Measurements from ENCODE around the gene ADAM12. TPM values are rescaled to one million over a fixed set of nuclear protein-coding genes. Genes with fewer than 3 reads are reported as not detected.

The ADAM12 gene
- total RNA-seq, 4 donors from 2014 or later = 0.19 to 2.6 (median 1.5) TPM

DNA sequence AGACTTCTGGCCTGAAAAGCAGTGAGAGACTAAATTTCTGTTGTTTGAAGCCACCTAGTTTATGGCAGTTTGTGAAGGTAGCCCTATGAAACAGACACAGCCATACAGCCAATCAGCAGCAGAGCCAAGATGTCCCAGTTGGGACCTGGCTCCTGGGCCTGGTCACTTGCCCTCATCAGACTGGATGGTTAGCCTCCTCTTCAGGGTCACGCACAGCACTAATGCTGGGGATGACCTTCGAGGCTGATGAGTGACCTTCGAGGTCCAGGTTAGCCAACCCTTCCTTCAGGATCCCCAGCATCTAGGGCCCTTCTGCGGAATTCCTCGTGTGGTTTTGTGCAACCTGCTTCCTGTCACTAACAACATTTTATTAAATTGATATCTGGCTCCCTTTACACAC lies 262.3 kb downstream of the ADAM12 start:
- TF ChIP-seq, protein P1, sequence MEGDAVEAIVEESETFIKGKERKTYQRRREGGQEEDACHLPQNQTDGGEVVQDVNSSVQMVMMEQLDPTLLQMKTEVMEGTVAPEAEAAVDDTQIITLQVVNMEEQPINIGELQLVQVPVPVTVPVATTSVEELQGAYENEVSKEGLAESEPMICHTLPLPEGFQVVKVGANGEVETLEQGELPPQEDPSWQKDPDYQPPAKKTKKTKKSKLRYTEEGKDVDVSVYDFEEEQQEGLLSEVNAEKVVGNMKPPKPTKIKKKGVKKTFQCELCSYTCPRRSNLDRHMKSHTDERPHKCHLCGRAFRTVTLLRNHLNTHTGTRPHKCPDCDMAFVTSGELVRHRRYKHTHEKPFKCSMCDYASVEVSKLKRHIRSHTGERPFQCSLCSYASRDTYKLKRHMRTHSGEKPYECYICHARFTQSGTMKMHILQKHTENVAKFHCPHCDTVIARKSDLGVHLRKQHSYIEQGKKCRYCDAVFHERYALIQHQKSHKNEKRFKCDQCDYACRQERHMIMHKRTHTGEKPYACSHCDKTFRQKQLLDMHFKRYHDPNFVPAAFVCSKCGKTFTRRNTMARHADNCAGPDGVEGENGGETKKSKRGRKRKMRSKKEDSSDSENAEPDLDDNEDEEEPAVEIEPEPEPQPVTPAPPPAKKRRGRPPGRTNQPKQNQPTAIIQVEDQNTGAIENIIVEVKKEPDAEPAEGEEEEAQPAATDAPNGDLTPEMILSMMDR (IDR thresholded peaks at IDR 0.05) = no peak
- no peak for TF ChIP-seq POLR2A (IDR thresholded peaks at IDR 0.05)
- H3K27ac ChIP-seq = no peak overlapping the region
- no peak overlapping the region for H3K4me3 ChIP-seq
- no peaks in the 10 kb centered on the region for H3K36me3 ChIP-seq
- H3K4me1 ChIP-seq = peaks cover 3% of the 10 kb centered on the region
- no peaks in the 10 kb centered on the region for H3K27me3 ChIP-seq
- no peak for DNase-seq (ENCODE audit: low spot score in 2 of 2)
- WGBS = 91% methylated on average over 4 of the region's 5 CpGs
- H3K9me3 ChIP-seq = no peaks in the 10 kb centered on the region

DNA sequence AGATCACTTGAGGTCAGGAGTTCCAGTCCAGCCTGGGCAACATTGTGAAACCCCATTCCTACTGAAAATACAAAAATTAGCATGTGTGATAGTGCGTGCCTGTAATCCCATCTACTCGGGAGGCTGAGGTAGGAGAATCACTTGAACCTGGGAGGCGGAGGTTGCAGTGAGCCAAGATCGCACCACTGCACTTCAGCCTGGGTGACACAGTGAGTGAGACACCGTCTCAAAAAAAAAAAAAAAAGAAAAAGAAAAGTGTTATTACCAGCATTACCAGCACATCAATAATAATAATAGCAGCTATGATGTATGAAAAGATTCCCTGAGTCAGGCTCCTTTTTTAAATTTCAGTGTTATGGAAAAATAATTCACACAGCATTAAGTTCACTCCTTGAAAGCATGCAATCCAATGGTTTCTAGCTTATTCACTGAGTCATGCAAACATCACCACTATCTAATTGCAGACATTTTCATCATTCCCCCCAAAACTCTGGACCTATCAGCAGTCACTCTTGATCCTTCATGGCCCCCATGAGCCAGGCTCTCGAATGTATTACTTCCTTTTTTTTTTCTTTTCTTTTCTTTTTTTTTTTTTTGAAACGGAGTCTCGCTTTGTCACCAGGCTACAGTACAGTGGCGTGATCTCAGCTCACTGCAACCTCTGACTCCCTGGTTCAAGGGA lies 263.5 kb downstream of the ADAM12 start:
- no peaks in the 10 kb centered on the region for H3K27me3 ChIP-seq
- WGBS = 89% methylated on average over 9 of the region's 9 CpGs
- H3K27ac ChIP-seq = no peak overlapping the region
- H3K4me1 ChIP-seq = no peaks in the 10 kb centered on the region
- H3K4me3 ChIP-seq = no peak overlapping the region
- no peak for DNase-seq (ENCODE audit: low spot score in 2 of 2)
- H3K9me3 ChIP-seq = no peaks in the 10 kb centered on the region
- no peaks in the 10 kb centered on the region for H3K36me3 ChIP-seq
- TF ChIP-seq EP300 (IDR thresholded peaks at IDR 0.05) = no peak
- TF ChIP-seq POLR2A (IDR thresholded peaks at IDR 0.05) = no peak
- TF ChIP-seq, protein P1 (IDR thresholded peaks at IDR 0.05) = no peak
- TF ChIP-seq POLR2AphosphoS5 (IDR thresholded peaks at IDR 0.05) = no peak

DNA sequence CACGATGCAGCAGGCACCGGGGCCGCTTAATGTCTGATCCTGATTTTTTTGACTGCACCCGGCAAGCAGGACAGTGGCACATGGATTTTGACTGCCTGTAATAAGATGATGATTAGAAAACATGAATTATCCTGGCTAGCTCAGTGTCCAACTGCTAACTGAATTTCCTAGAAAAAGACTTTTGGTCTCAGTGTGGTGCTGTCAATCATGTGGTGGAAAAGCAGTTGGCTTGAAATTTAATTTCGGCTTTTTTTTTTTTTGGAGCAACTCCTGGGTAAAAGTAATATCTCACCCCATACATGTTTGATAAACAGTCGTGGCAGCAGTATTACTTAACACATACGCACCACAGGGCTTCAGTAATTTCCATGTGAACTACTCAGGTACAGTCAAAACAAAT lies 264.2 kb downstream of the ADAM12 start:
- no peaks in the 10 kb centered on the region for H3K36me3 ChIP-seq

DNA sequence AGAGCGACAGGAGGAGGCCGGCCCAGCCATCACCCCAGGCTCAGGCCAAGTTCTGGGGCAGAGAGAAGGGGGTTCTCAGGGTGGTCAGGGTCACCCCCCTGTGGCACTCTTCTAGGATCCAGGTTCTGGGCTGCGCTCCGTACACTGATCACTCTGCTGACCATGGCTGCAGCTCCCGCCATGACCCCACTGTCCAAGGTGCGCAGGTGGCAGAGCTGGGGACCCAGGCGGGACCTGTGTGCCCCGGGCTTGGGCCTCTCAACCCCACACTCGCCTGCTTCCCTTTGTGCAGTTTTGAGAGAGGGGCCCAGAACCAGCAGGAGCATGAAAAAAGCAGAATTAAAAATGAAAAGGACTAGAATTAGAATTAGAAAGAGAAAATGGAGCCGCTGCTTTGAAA lies 264.8 kb downstream of the ADAM12 start:
- H3K9me3 ChIP-seq = no peaks in the 10 kb centered on the region
- H3K27me3 ChIP-seq = no peaks in the 10 kb centered on the region
- WGBS = 94% methylated on average over 10 of the region's 10 CpGs
- no peak overlapping the region for H3K4me3 ChIP-seq
- no peak for DNase-seq (ENCODE audit: low spot score in 2 of 2)
- H3K36me3 ChIP-seq = no peaks in the 10 kb centered on the region
- H3K27ac ChIP-seq = no peak overlapping the region
- no peaks in the 10 kb centered on the region for H3K4me1 ChIP-seq
- no peak for TF ChIP-seq POLR2AphosphoS5 (IDR thresholded peaks at IDR 0.05)
- TF ChIP-seq POLR2A (IDR thresholded peaks at IDR 0.05) = no peak

More for the DNA sequence above, 264.2 kb downstream of the ADAM12 start:
- TF ChIP-seq, protein P1 (IDR thresholded peaks at IDR 0.05) = no peak
- TF ChIP-seq POLR2AphosphoS5 (IDR thresholded peaks at IDR 0.05) (no peak), EP300 (IDR thresholded peaks at IDR 0.05) (no peak), POLR2A (IDR thresholded peaks at IDR 0.05) (no peak)
- WGBS = 86% methylated on average over 7 of the region's 7 CpGs
- Histone ChIP-seq H3K9me3 (no peaks in the 10 kb centered on the region), H3K4me3 (no peak overlapping the region), H3K4me1 (no peaks in the 10 kb centered on the region), H3K27ac (no peak overlapping the region), H3K27me3 (no peaks in the 10 kb centered on the region)
- no peak for DNase-seq (ENCODE audit: low spot score in 2 of 2)

DNA sequence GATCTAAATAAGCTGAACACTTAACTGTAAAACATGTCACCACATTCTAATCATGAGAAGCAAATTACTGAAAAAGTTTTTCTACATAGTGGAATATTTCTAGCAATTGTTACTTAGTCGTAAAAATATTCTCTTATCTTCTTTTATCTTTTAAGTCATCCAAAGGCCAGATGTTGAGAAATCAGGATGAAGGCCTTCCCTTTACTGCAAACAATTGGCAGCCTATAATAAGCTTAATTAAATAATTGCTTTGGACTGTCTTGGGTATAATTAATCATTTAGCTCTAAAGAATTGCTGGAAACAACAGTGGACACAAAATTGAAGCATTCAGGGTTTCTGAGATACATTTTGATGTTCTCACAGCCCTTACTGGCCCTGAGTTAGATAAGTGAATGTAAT lies 265.4 kb downstream of the ADAM12 start:
- Histone ChIP-seq H3K27ac (no peak overlapping the region), H3K4me3 (no peak overlapping the region), H3K9me3 (no peaks in the 10 kb centered on the region), H3K27me3 (no peaks in the 10 kb centered on the region), H3K36me3 (no peaks in the 10 kb centered on the region), H3K4me1 (no peaks in the 10 kb centered on the region)
- TF ChIP-seq POLR2AphosphoS5 (IDR thresholded peaks at IDR 0.05) (no peak), EP300 (IDR thresholded peaks at IDR 0.05) (no peak), POLR2A (IDR thresholded peaks at IDR 0.05) (no peak)
- TF ChIP-seq, protein P1 (IDR thresholded peaks at IDR 0.05) = no peak
- no peak for DNase-seq (ENCODE audit: low spot score in 2 of 2)
- 30% methylated on average over 1 of the region's 1 CpG for WGBS

DNA sequence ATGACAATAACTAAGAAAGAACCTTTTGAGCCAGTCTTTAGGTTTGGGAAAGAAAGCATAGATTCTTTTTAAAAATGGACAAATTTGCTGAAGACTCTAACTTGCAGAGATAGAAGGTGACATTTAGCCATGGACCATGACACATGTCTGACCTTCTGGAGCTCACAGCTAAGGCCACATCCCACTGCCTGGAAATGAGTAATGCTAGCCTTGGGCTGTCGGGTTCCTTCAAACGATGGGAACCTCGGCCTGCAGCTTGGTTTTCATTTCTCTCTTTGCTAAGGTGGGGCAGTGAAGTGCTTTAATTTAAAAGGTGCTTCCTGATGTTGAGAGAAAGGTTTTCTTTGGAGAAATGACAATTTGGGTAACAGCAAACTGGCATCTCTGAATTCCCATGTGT lies 268.7 kb downstream of the ADAM12 start:
- no peak overlapping the region for H3K4me3 ChIP-seq
- TF ChIP-seq POLR2A (IDR thresholded peaks at IDR 0.05) (no peak), POLR2AphosphoS5 (IDR thresholded peaks at IDR 0.05) (no peak), EP300 (IDR thresholded peaks at IDR 0.05) (no peak)
- TF ChIP-seq, protein P1 (IDR thresholded peaks at IDR 0.05) = no peak
- no peak overlapping the region for H3K27ac ChIP-seq
- H3K36me3 ChIP-seq = no peaks in the 10 kb centered on the region
- WGBS = 77% methylated on average over 3 of the region's 3 CpGs
- DNase-seq (ENCODE audit: low spot score in 2 of 2) = no peak
- no peaks in the 10 kb centered on the region for H3K4me1 ChIP-seq
- no peaks in the 10 kb centered on the region for H3K27me3 ChIP-seq
- no peaks in the 10 kb centered on the region for H3K9me3 ChIP-seq

All from suprapubic skin (tissue), 4 donors.